ENCODE data around the gene MEIKIN. TPM values are rescaled to one million over a fixed set of nuclear protein-coding genes. Genes with fewer than 3 reads are reported as not detected.

MEIKIN gene
- total RNA-seq, 2 donors from 2014 or later, result not detected

- H3K4me3 ChIP-seq, result no peak overlapping the region
- no peaks in the 10 kb centered on the region for H3K9me3 ChIP-seq
- H3K36me3 ChIP-seq, result no peaks in the 10 kb centered on the region
- no peak for TF ChIP-seq CTCF (IDR thresholded peaks at IDR 0.05)
- no peak overlapping the region for H3K27ac ChIP-seq
- no peaks in the 10 kb centered on the region for H3K4me1 ChIP-seq
- no peaks in the 10 kb centered on the region for H3K27me3 ChIP-seq
- no peak for DNase-seq (ENCODE audit: low spot score)
Observed at GRCh38 chr5:131944702-131945550, 537 bp downstream of the MEIKIN start.

- H3K27me3 ChIP-seq, result no peaks in the 10 kb centered on the region
- no peak for TF ChIP-seq CTCF (IDR thresholded peaks at IDR 0.05)
- H3K27ac ChIP-seq, result no peak overlapping the region
- no peaks in the 10 kb centered on the region for H3K36me3 ChIP-seq
- no peaks in the 10 kb centered on the region for H3K9me3 ChIP-seq
- DNase-seq (ENCODE audit: low spot score), result no peak
- no peaks in the 10 kb centered on the region for H3K4me1 ChIP-seq
- H3K4me3 ChIP-seq, result no peak overlapping the region
Observed at GRCh38 chr5:131943916-131944315, 1.5 kb downstream of the MEIKIN start.

GRCh38 chr5:131942016-131942415, 3.4 kb downstream of the MEIKIN start:
- no peak overlapping the region for H3K27ac ChIP-seq

GRCh38 chr5:131939690-131940345, 5.6 kb downstream of the MEIKIN start:
- no peaks in the 10 kb centered on the region for H3K36me3 ChIP-seq
- no peak for DNase-seq (ENCODE audit: low spot score)
- no peak overlapping the region for H3K4me3 ChIP-seq
- no peaks in the 10 kb centered on the region for H3K27me3 ChIP-seq
- no peaks in the 10 kb centered on the region for H3K4me1 ChIP-seq
- H3K27ac ChIP-seq, result no peak overlapping the region
- H3K9me3 ChIP-seq, result no peaks in the 10 kb centered on the region
- no peak for TF ChIP-seq CTCF (IDR thresholded peaks at IDR 0.05)

More at GRCh38 chr5:131942016-131942415, 3.4 kb downstream of the MEIKIN start:
- no peak overlapping the region for H3K4me3 ChIP-seq
- no peaks in the 10 kb centered on the region for H3K9me3 ChIP-seq
- H3K36me3 ChIP-seq, result no peaks in the 10 kb centered on the region
- no peaks in the 10 kb centered on the region for H3K4me1 ChIP-seq
- DNase-seq (ENCODE audit: low spot score), result no peak
- TF ChIP-seq CTCF (IDR thresholded peaks at IDR 0.05), result no peak
- no peaks in the 10 kb centered on the region for H3K27me3 ChIP-seq

GRCh38 chr5:131932235-131932634, 13.2 kb downstream of the MEIKIN start:
- TF ChIP-seq CTCF (IDR thresholded peaks at IDR 0.05), result no peak
- no peak for DNase-seq (ENCODE audit: low spot score)
- Histone ChIP-seq H3K4me1 (no peaks in the 10 kb centered on the region), H3K27me3 (no peaks in the 10 kb centered on the region), H3K4me3 (no peak overlapping the region), H3K9me3 (peaks cover 0 to 38% of the 10 kb centered on the region in 2 donors), H3K36me3 (no peaks in the 10 kb centered on the region), H3K27ac (no peak overlapping the region)
